ENCODE data around the gene PMAIP1. TPM values are rescaled to one million over a fixed set of nuclear protein-coding genes. Genes with fewer than 3 reads are reported as not detected.

The PMAIP1 gene
- total and polyA plus RNA-seq, 2 of the 8 experiments (the other 6 are each of a cell fraction or from before 2014, with no cell fraction given): 51.7 to 84.1 TPM

- H3K79me1 ChIP-seq (ENCODE audit: low read depth, low read length): no peaks in the 10 kb centered on the region
- DNase-seq (ENCODE audit: low read depth in 1 of 2, low spot score in 2 of 2): no peak
- no peak overlapping the region for H2AFZ ChIP-seq (ENCODE audit: low read length)
- 93% methylated on average over 8 of the region's 8 CpGs; no CpG with 5 or more reads in 1 of the 2 experiments for WGBS, 2 experiments (ENCODE audit: extremely low coverage in 1 of 2, insufficient coverage in 1 of 2, insufficient read length in 1 of 2, insufficient replicate concordance in 2 of 2, low coverage in 1 of 2, low lambda C conversion rate in 2 of 2, missing lambda C conversion rate in 1 of 2)
- H3K27ac ChIP-seq (ENCODE audit: low read depth, low read length): no peak overlapping the region
- ChIA-PET POLR2A (ENCODE audit: partially characterized antibody) (interaction anchor here (1.6 to 2.3 kb wide), 2 partner anchors 13 to 48 kb away, joined by 3 to 13 read pairs; partner anchors contain the start of gene PMAIP1), CTCF (ENCODE audit: partially characterized antibody) (interaction anchor here (0.6 to 0.7 kb wide), 2 partner anchors 33 to 456 kb away, joined by 3 read pairs; no protein-coding TSS in a partner anchor)
- H2BK15ac ChIP-seq (ENCODE audit: low read length): no peak overlapping the region
- H3K18ac ChIP-seq (ENCODE audit: extremely low read depth, low read length): no peak overlapping the region
- FAIRE-seq: no peak
- no peak overlapping the region for H2BK5ac ChIP-seq (ENCODE audit: low read depth, low read length)
- H3K23ac ChIP-seq (ENCODE audit: insufficient read length): no peak overlapping the region
- no peaks in the 10 kb centered on the region for H3K79me2 ChIP-seq (ENCODE audit: control insufficient read depth in 1 of 2, insufficient read depth in 2 of 2, low read length in 2 of 2)
- no peak overlapping the region for H3K4me3 ChIP-seq (ENCODE audit: extremely low read depth in 1 of 4, insufficient read depth in 2 of 4, low read depth in 3 of 4, low read length in 4 of 4)
- H2BK20ac ChIP-seq (ENCODE audit: low read length): no peak overlapping the region
- H3K56ac ChIP-seq (replicated peaks; ENCODE audit: insufficient read length, low read depth, low read length): no peak overlapping the region
- no peak overlapping the region for H4K8ac ChIP-seq (ENCODE audit: extremely low read depth, insufficient read depth, low read length)
- H4K5ac ChIP-seq (ENCODE audit: insufficient read length, low read depth, low read length): no peak overlapping the region
- H3K36me3 ChIP-seq (ENCODE audit: control insufficient read depth in 2 of 4, insufficient read depth in 4 of 4, low read length in 3 of 4): no peaks in the 10 kb centered on the region
- 0 out of 7 replicates have a peak, but pooled peaks cover 0 to 2% (median 0%) of the 10 kb centered on the region in 4 experiments for H3K4me1 ChIP-seq (replicated peaks in 1 of 4; ENCODE audit: control insufficient read depth in 3 of 4, insufficient read depth in 4 of 4, low read length in 3 of 4)
- H3K9me3 ChIP-seq (ENCODE audit: insufficient read depth in 2 of 2, low read depth in 1 of 2, low read length in 1 of 2): no peaks in the 10 kb centered on the region
- no peak overlapping the region for H4K91ac ChIP-seq (replicated peaks; ENCODE audit: insufficient read length, low read length)
- H3K9ac ChIP-seq (replicated peaks in 1 of 4; ENCODE audit: extremely low read depth in 1 of 4, low read depth in 3 of 4, low read length in 3 of 4): no peak overlapping the region
- H3K23me2 ChIP-seq (ENCODE audit: low read depth, low read length): no peaks in the 10 kb centered on the region; the same call in 1 of the 2 replicates
- H3K4ac ChIP-seq (replicated peaks; ENCODE audit: insufficient read length, low read depth, low read length): no peak overlapping the region
- H3K4me2 ChIP-seq (ENCODE audit: insufficient read depth in 1 of 2, low read depth in 2 of 2, low read length in 2 of 2): no peak overlapping the region
- no peaks in the 10 kb centered on the region for H4K20me1 ChIP-seq (replicated peaks in 1 of 2; ENCODE audit: control insufficient read depth in 1 of 2, insufficient read depth in 2 of 2, low read length in 2 of 2)
- H2BK120ac ChIP-seq (replicated peaks; ENCODE audit: low read depth, low read length): no peak overlapping the region
- no peak overlapping the region for H3K14ac ChIP-seq (ENCODE audit: insufficient read length)
- H3K27me3 ChIP-seq (replicated peaks in 1 of 4; ENCODE audit: control insufficient read depth in 3 of 4, extremely low read depth in 1 of 4, insufficient read depth in 3 of 4, low read length in 3 of 4): no peaks in the 10 kb centered on the region; a peak in 1 of 7 replicates
- H2AK5ac ChIP-seq (ENCODE audit: low read depth, low read length): no peak overlapping the region
- H2BK12ac ChIP-seq (ENCODE audit: low read depth, low read length): no peak overlapping the region
- TF ChIP-seq MAFK (IDR thresholded peaks at IDR 0.05; ENCODE audit: low read depth, low read length) (no peak), SIX5 (IDR thresholded peaks at IDR 0.05; ENCODE audit: low read depth, low read length) (no peak), USF2 (IDR thresholded peaks at IDR 0.05; ENCODE audit: low read length) (no peak), HDAC2 (IDR thresholded peaks at IDR 0.05; ENCODE audit: borderline replicate concordance in 1 of 2, low read depth in 2 of 2, low read length in 2 of 2) (no peak), SUZ12 (IDR thresholded peaks at IDR 0.05; ENCODE audit: low read length) (no peak), SIRT6 (IDR thresholded peaks at IDR 0.05; ENCODE audit: low read length) (no peak), CTBP2 (IDR thresholded peaks at IDR 0.05; ENCODE audit: borderline replicate concordance, insufficient read depth, insufficient read length, low read length) (no peak), BRCA1 (IDR thresholded peaks at IDR 0.05; ENCODE audit: low read depth, low read length) (no peak), POLR2AphosphoS5 (IDR thresholded peaks at IDR 0.05; ENCODE audit: low read depth, low read length) (no peak), E2F6 (IDR thresholded peaks at IDR 0.05) (no peak), RBBP5 (IDR thresholded peaks at IDR 0.05; ENCODE audit: borderline replicate concordance, low read depth, low read length) (no peak)
These were observed 47.9 kb upstream of the PMAIP1 start for GRCh38 chr18:59851784-59852399.
